Neural progenitor cell (in vitro differentiated cells): ENCODE data around the gene PHF10. TPM values are rescaled to one million over a fixed set of nuclear protein-coding genes. Genes with fewer than 3 reads are reported as not detected.

ENCODE experiments used
- DNase-seq: peaks from one replicate; pipeline ENCODE4 v3.0.0-alpha.2; 2016; ENCODE audit warnings: low spot score
- H2AFZ ChIP-seq: fragments of 200-600 bp; sonication (generic); replicated peaks from 2 replicates; pipeline ENCODE4 v1.6.1; 2016; ENCODE audit warnings: antibody characterized with exemption
- H3F3A ChIP-seq: fragments of 200-600 bp; sonication (generic); 2 replicates; pipeline ENCODE4 v1.6.1; 2016; ENCODE audit warnings: antibody characterized with exemption, low read depth
- H3K27ac ChIP-seq: fragments of 200-600 bp; sonication (generic); 2 replicates; pipeline ENCODE4 v1.5.1; 2016; ENCODE audit warnings: mild to moderate bottlenecking
- H3K27me3 ChIP-seq: fragments of 200-600 bp; sonication (generic); 2 replicates; pipeline ENCODE4 v1.6.1; 2016; ENCODE audit warnings: mild to moderate bottlenecking, moderate library complexity
- H3K36me3 ChIP-seq: fragments of 200-600 bp; sonication (generic); 2 replicates; pipeline ENCODE4 v1.5.1; 2016
- H3K4me1 ChIP-seq: fragments of 200-600 bp; sonication (generic); 2 replicates; pipeline ENCODE4 v1.6.1; 2016; ENCODE audit warnings: mixed run types
- H3K4me2 ChIP-seq: fragments of 200-600 bp; sonication (generic); 2 replicates; pipeline ENCODE4 v1.6.1; 2016
- H3K4me3 ChIP-seq: fragments of 200-600 bp; sonication (generic); 2 replicates; pipeline ENCODE4 v1.5.1; 2016
- H3K79me2 ChIP-seq: fragments of 200-600 bp; sonication (generic); 2 replicates; pipeline ENCODE4 v1.6.1; 2016; ENCODE audit warnings: low read depth
- H3K9ac ChIP-seq: fragments of 200-600 bp; sonication (generic); 2 replicates; pipeline ENCODE4 v1.6.1; 2016
- H3K9me3 ChIP-seq: fragments of 200-600 bp; sonication (generic); 2 replicates; pipeline ENCODE4 v1.5.1; 2016; ENCODE audit warnings: low read depth
- H4K20me1 ChIP-seq: fragments of 200-600 bp; sonication (generic); 2 replicates; pipeline ENCODE4 v1.6.1; 2016; ENCODE audit warnings: low read depth
- H3K27ac Mint-ChIP-seq: 3 replicates; pipeline ENCODE4 v1.8.0; 2021; ENCODE audit warnings: mixed read lengths
- H3K27me3 Mint-ChIP-seq: 2 replicates; pipeline ENCODE4 v1.8.0; 2022; ENCODE audit warnings: low read depth, mild to moderate bottlenecking, inconsistent platforms, moderate library complexity, mixed read lengths; ENCODE audit not compliant: insufficient read depth
- H3K36me3 Mint-ChIP-seq: 3 replicates; pipeline ENCODE4 v1.8.0; 2021; ENCODE audit warnings: mixed read lengths
- H3K4me1 Mint-ChIP-seq: 3 replicates; pipeline ENCODE4 v1.8.0; 2021; ENCODE audit warnings: mixed read lengths
- H3K4me3 Mint-ChIP-seq: 3 replicates; pipeline ENCODE4 v1.8.0; 2021; ENCODE audit warnings: mild to moderate bottlenecking, moderate library complexity, mixed read lengths
- H3K9me3 Mint-ChIP-seq: 3 replicates; pipeline ENCODE4 v1.8.0; 2020; ENCODE audit warnings: mixed read lengths
- CTCF ChIP-seq: fragments of 200-600 bp; sonication (generic); IDR thresholded peaks from 2 replicates; pipeline ENCODE4 v1.5.1; 2017; ENCODE audit warnings: antibody characterized with exemption, mild to moderate bottlenecking
- EZH2 ChIP-seq: fragments of 200-600 bp; sonication (generic); IDR thresholded peaks from 2 replicates; pipeline ENCODE4 v1.6.1; 2017; ENCODE audit warnings: antibody characterized with exemption, mild to moderate bottlenecking, moderate library complexity
- EZH2phosphoT487 ChIP-seq: fragments of 200-600 bp; sonication (generic); IDR thresholded peaks from 2 replicates; pipeline ENCODE4 v1.6.1; 2017; ENCODE audit warnings: antibody characterized with exemption
- total RNA-seq: library from RNA; depleted of rRNA; stranded (reverse); fragments of >200 nt; gene quantifications from 2 replicates; pipeline ENCODE4 v1.2.3, GENCODE V29; 2015; ENCODE audit warnings: low replicate concordance

Gene PHF10
- total RNA-seq, 1 donor from 2014 or later = 43.0 TPM

- H3K4me2 ChIP-seq = no peak overlapping the region
- H2AFZ ChIP-seq = no peak overlapping the region
- H3K27ac Mint-ChIP-seq = no peak overlapping the region
- no peak for DNase-seq
- peaks cover 8% of the 10 kb centered on the region for H3K36me3 ChIP-seq
- H3K79me2 ChIP-seq = peaks cover 70% of the 10 kb centered on the region
- no peaks in the 10 kb centered on the region for H3K27me3 ChIP-seq
- peaks cover 52% of the 10 kb centered on the region for H3K9me3 Mint-ChIP-seq
- no peak overlapping the region for H3K4me3 ChIP-seq
- TF ChIP-seq CTCF (no peak), EZH2phosphoT487 (no peak), EZH2 (no peak)
- H3K4me1 Mint-ChIP-seq = peaks cover 7% of the 10 kb centered on the region
- H3K36me3 Mint-ChIP-seq = peaks cover 68% of the 10 kb centered on the region
- no peaks in the 10 kb centered on the region for H4K20me1 ChIP-seq
- H3K9ac ChIP-seq = no peak overlapping the region
- H3K9me3 ChIP-seq = no peaks in the 10 kb centered on the region
- no peaks in the 10 kb centered on the region for H3K4me1 ChIP-seq
- H3K27ac ChIP-seq = no peak overlapping the region
- no peaks in the 10 kb centered on the region for H3K27me3 Mint-ChIP-seq
- no peak overlapping the region for H3K4me3 Mint-ChIP-seq
- H3F3A ChIP-seq = no peaks in the 10 kb centered on the region
Measured at GRCh38 chr6:169692516-169692915, 31.8 kb downstream of the PHF10 start.

GRCh38 chr6:169691260-169691659, 33.0 kb downstream of the PHF10 start:
- Histone ChIP-seq H3K4me3 (no peak overlapping the region), H3F3A (no peaks in the 10 kb centered on the region), H3K4me2 (no peak overlapping the region), H3K27ac (no peak overlapping the region), H2AFZ (no peak overlapping the region), H3K9ac (no peak overlapping the region), H3K79me2 (peaks cover 67% of the 10 kb centered on the region), H3K9me3 (peaks cover 10% of the 10 kb centered on the region), H3K27me3 (no peaks in the 10 kb centered on the region), H4K20me1 (no peaks in the 10 kb centered on the region), H3K4me1 (no peaks in the 10 kb centered on the region), H3K36me3 (peaks cover 20% of the 10 kb centered on the region)
- H3K9me3 Mint-ChIP-seq = peaks cover 55% of the 10 kb centered on the region
- H3K27ac Mint-ChIP-seq = no peak overlapping the region
- TF ChIP-seq EZH2phosphoT487 = no peak
- TF ChIP-seq EZH2 = no peak
- TF ChIP-seq CTCF = no peak
- no peak for DNase-seq
- peaks cover 7% of the 10 kb centered on the region for H3K4me1 Mint-ChIP-seq
- H3K4me3 Mint-ChIP-seq = no peak overlapping the region
- H3K36me3 Mint-ChIP-seq = peaks cover 75% of the 10 kb centered on the region
- H3K27me3 Mint-ChIP-seq = no peaks in the 10 kb centered on the region

GRCh38 chr6:169689287-169689686, 35.0 kb downstream of the PHF10 start:
- no peak overlapping the region for H3K9ac ChIP-seq
- H3K36me3 ChIP-seq = peaks cover 26% of the 10 kb centered on the region
- H3K79me2 ChIP-seq = peaks cover 67% of the 10 kb centered on the region
- H3K27me3 Mint-ChIP-seq = no peaks in the 10 kb centered on the region
- DNase-seq = no peak
- H3K27ac ChIP-seq = no peak overlapping the region
- no peak overlapping the region for H3K4me3 Mint-ChIP-seq
- H3F3A ChIP-seq = no peaks in the 10 kb centered on the region
- no peak overlapping the region for H3K4me3 ChIP-seq
- TF ChIP-seq EZH2 (no peak), EZH2phosphoT487 (no peak), CTCF (no peak)
- H3K9me3 ChIP-seq = peaks cover 17% of the 10 kb centered on the region
- no peaks in the 10 kb centered on the region for H3K27me3 ChIP-seq
- peaks cover 7% of the 10 kb centered on the region for H3K4me1 Mint-ChIP-seq
- H2AFZ ChIP-seq = no peak overlapping the region
- H3K4me1 ChIP-seq = no peaks in the 10 kb centered on the region
- H3K36me3 Mint-ChIP-seq = peaks cover 72% of the 10 kb centered on the region
- H3K4me2 ChIP-seq = no peak overlapping the region
- no peak overlapping the region for H3K27ac Mint-ChIP-seq
- peaks cover 59% of the 10 kb centered on the region for H3K9me3 Mint-ChIP-seq
- H4K20me1 ChIP-seq = no peaks in the 10 kb centered on the region

- no peaks in the 10 kb centered on the region for H4K20me1 ChIP-seq
- H3K9ac ChIP-seq = no peak overlapping the region
- TF ChIP-seq EZH2phosphoT487 = no peak
- no peak for TF ChIP-seq CTCF
- TF ChIP-seq EZH2 = no peak
- Mint-ChIP-seq H3K4me3 (no peak overlapping the region), H3K4me1 (no peaks in the 10 kb centered on the region), H3K27ac (no peak overlapping the region), H3K36me3 (peaks cover 75% of the 10 kb centered on the region), H3K9me3 (peaks cover 48% of the 10 kb centered on the region), H3K27me3 (no peaks in the 10 kb centered on the region)
- no peak overlapping the region for H2AFZ ChIP-seq
- H3K27me3 ChIP-seq = no peaks in the 10 kb centered on the region
- no peak overlapping the region for H3K4me3 ChIP-seq
- no peak overlapping the region for H3K27ac ChIP-seq
- peaks cover 17% of the 10 kb centered on the region for H3K9me3 ChIP-seq
- H3K4me1 ChIP-seq = no peaks in the 10 kb centered on the region
- no peak for DNase-seq
- H3K4me2 ChIP-seq = no peak overlapping the region
- H3F3A ChIP-seq = no peaks in the 10 kb centered on the region
- peaks cover 61% of the 10 kb centered on the region for H3K79me2 ChIP-seq
- H3K36me3 ChIP-seq = peaks cover 26% of the 10 kb centered on the region
Measured at GRCh38 chr6:169685860-169686259, 38.4 kb downstream of the PHF10 start.
